LNCAP (cell line): ENCODE measurements around the gene KCNQ2.

Source experiments
- TF ChIP-seq, protein P1 (sequence below): fragments of 450-650 bp; IDR thresholded peaks from 2 replicates; pipeline ENCODE4 v1.5.1; 2017; ENCODE audit warnings: mild to moderate bottlenecking

Gene KCNQ2

DNA sequence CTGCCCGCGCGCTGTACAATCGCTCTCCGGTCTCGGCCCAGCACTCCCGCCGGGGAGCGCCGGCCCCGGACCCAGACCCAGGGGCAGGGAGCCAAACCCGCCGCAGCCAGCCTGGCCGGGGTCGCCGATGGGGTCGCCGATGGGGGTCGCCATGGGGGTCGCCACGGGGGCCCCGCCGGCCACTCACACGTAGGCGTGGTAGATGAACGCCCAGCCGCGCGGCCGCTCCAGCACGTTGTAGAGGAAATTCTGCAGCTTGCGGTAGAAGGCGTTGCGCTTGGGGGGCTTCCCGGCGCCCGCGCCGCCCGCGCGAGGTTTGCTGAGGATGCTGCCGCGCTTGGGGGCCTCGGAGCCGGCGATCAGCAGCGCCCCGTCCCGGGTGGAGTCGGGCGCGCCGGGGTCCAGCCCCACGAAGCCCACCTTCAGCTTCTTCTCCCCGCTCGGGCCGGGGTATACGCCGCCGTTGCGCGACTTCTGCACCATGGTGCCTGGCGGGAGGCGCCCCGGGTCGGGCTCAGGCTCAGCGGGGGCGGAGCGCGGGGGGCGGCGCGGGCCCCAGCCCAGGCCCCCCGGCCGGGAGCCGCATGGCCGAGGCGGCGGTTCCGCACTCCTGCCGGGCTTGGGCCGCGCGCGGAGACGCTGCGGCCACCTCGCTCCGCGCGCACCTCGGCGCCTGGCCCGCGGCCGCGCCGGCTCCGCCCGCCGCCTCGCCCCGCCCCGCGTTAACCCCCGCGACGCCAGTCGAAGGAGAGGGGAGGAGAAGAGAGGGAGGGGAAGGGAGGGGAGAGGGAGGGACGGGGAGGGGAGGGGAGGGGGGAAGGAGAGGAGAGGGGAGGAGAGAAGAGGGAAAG lies at the start of gene KCNQ2:
Gene KCNQ2 (minus strand): TSS at position 675 of the 851 bp plus-strand sequence. CDS start 192 bp downstream, at position 483.
- TF ChIP-seq, protein P1, sequence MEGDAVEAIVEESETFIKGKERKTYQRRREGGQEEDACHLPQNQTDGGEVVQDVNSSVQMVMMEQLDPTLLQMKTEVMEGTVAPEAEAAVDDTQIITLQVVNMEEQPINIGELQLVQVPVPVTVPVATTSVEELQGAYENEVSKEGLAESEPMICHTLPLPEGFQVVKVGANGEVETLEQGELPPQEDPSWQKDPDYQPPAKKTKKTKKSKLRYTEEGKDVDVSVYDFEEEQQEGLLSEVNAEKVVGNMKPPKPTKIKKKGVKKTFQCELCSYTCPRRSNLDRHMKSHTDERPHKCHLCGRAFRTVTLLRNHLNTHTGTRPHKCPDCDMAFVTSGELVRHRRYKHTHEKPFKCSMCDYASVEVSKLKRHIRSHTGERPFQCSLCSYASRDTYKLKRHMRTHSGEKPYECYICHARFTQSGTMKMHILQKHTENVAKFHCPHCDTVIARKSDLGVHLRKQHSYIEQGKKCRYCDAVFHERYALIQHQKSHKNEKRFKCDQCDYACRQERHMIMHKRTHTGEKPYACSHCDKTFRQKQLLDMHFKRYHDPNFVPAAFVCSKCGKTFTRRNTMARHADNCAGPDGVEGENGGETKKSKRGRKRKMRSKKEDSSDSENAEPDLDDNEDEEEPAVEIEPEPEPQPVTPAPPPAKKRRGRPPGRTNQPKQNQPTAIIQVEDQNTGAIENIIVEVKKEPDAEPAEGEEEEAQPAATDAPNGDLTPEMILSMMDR, result no peak

DNA sequence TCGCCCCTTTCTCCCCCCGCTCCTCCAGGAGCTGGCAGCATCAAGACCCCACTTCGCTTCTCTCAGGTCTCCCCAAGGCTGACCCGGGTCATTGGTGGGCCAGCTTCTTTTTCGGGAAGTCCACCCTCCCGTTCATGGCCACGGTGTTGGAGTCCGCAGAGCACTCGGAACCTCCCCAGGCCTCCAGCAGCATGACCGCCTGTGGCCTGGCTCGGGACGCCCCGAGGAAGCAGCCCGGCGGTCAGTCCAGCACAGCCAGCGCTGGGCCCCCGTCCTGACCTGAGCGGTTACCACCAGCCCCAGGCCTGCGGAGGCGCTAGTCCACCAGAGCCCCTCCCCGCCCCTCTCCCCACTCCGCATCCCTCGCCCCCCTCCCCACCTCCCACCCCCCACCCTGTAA lies 49.1 kb upstream of the KCNQ2 start:
- TF ChIP-seq, protein P1, result no peak

DNA sequence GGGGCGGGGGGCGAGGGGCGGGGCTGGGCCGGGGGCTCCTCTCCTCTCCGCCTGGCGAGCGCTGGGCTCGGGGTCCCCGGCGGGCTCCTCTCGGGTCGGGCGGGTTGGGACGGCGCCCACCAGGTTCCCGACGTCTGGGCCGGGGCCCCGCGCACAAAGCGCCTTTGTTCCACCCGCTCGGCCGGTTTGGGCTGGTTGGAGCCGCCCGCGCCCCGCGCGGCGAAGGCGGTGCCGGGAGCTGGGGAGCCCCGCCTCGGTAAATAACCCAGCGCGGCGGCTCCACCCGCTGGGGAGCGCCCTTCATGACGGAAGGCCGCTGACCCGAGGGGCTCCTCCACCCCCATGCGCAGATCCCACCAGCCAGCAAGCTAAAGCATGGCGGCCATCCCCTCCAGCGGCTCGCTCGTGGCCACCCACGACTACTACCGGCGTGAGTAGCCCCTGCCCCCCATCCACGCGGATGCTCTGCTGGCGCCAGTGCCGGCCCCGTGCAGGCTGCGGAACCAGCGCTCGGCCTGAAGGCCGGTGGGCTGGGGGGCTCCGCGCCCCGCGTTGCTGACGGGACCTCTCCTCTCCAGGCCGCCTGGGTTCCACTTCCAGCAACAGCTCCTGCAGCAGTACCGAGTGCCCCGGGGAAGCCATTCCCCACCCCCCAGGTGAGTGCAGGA lies 48.6 kb upstream of the KCNQ2 start:
- TF ChIP-seq, protein P1, result no peak

DNA sequence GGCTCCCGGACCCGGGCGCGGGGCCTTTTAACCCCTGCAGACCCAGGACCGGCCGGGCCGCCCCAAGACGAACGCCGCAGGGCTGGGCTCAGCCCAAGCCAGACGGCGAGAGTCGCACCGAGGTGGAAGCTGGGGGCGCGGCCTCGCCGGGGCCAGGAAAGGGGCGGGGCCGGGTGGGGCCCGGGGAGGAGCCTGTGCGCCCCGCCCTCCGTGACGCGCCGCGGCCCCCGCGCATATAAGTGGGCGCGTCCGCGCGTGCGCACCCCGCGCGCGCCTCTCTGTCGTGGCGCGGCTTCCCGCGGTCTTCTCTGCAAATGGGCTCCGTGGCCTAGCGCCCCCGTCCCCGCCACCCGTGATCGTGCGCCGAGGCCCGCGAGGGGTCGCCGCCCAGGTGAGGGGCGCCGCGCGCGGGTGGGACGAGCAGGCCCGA lies 48.1 kb upstream of the KCNQ2 start, which contains the start of gene PPDPF:
Gene PPDPF (plus strand): TSS at position 262 of the 430 bp plus-strand sequence. CDS start 544 bp downstream, outside the sequence.
- TF ChIP-seq, protein P1, result no peak

DNA sequence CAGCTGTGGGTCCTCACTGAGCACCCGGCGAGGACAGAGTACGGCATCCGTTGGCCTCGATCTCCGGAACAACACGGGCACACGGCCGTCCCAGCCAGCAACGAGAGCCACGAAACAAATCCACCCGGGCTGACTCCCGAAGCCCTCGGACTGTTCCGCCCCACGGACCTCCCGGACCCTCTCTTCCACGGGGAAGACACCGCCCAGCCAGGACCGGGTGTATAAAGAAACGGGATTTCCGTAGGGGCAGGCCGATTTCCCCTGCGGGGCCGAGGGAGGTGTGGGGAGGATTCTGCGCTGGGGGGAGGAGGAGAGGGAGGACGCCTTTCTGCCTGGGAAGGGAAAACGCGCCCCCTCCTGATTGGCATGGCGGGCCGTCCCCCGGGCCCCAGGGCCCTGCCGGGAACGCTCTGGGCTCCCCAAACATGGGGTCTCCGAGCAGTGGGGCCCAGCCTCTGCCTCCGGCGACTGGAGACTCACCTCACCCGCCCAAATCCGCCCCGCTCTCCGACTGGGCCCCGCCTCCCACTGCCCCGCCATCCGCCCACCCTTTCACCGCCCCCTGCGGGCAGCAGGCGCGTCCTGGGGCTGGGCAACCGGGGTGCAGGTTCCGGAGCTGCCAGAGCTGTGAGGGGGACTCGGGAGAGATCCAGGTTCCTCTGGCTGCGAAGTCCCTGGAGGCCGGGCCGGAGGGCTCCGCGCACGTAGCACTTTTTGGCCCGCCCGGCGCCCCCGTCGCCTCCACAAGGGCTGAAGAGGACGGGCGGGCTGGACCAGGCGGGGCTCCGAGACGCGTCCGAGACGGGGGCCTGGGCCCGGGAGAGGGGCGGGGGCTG lies 47.4 kb upstream of the KCNQ2 start:
- TF ChIP-seq, protein P1, result no peak

DNA sequence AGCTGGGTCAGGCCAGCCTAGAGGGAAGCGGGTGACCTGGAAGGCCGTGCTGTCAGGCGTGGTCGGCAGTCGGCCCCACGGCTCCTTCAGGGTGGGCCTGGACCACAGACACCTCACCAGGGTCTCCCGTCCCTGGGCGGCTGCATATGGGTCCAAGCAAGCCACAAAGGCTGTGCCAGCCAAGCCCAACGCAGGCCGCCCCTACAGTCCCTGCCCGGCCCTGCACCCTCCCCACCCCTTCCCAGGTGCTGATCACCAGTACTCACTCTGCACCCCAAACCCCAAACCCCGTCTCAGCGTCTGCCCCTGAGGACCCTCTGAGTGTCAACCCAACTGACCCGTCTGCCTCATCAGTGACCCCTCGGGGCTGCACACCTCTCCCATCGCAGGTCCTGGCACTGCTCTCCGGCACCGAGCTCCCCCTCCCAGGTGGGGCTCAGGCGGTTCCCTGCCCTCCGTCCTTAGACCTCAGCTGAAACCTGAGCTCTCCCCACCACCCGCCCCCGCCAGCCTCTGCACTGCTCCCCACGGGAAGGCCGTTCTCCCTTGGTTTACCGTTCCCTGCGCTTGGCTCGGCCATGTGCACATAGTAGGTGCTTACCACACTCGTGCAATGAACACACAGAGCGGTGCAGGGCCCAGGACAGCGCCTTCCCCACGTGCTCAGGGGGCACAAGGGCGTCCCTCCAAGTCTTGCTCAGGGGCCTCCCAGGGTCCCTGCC lies 46.7 kb upstream of the KCNQ2 start:
- TF ChIP-seq, protein P1, result no peak
